ENCODE measurements around the gene MANSC4. TPM values are rescaled to one million over a fixed set of nuclear protein-coding genes. Genes with fewer than 3 reads are reported as not detected.
"Not testable (repeated sequence)": the region's sequence is repeated elsewhere in the genome, so short reads cannot be mapped to it uniquely, and the experiment has no call there.

Gene MANSC4
- total RNA-seq, 1 donor from 2014 or later, result not detected

DNA sequence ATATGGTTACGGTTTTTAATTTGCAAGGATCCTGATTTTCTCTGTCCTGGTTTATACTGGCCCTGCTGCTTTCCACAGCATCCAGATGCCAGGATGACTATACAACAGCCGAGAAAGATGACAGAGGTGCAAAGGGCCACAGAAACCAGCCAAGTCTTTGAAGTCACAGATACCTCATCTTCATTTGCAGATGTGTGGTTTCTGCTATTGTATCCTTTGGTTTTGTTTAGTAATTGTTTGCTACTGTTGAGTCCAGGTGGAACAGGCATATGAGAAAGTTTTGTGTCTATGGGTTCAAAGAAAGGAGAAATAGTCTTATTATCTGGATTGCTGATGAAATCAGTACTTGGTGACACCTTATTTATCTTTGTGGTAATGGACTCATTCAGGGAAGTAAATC, 17.3 kb downstream of the MANSC4 start:
- intact Hi-C loops (cut with micrococcal nuclease), result loop anchor here (2.0 kb wide), 2 partner anchors 16 to 18 kb away; partner anchors contain the start of genes KLHL42 and MANSC4

DNA sequence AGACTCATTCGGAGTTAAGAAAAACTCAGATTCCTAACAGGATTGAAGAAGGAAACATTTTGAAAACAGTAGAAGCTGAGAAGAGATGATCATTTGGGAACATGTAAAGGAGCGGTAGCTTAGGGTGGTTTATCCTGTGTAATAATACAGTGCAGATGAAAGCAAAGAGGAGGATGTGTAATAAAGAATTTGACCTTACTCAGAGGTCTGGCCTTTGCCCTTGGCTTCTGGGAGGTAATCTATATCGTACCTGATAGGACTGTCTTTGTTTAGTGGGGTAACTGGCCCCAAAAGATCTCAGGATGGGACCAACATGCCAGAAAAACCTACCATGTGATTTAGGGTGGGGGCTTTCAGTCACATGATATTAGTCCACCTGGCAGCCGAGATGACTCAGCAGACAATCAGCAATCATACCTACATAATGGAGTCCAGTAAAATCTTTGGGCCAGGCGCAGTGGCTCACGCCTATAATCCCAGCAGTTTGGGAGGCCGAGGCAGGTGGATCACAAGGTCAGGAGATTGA, 23.3 kb downstream of the MANSC4 start:
- intact Hi-C loops (cut with micrococcal nuclease), result no loop called here

DNA sequence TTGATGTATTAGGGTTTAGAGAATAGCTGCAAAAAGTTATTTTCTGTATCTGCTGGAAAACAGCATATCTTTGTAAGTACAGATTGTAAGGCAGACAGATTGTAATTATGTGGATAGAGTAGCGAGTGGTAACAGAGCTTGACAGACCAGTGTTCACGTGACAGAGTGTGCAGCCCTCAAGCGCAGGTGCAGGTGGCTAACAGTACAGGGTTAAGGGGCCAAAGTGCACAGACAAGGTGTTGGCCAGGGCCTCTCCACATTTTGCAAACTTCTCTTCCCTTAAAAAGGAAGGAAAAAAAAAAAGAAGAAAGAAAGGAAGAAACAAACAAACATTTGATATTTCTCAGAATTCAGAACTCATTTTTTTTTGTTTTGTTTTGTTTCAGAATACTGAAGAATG, 25.2 kb downstream of the MANSC4 start:
- intact Hi-C loops (cut with micrococcal nuclease), result no loop called here

- intact Hi-C loops (cut with micrococcal nuclease), result no loop called here
Observed at GRCh38 chr12:27751386-27752047, 28.5 kb downstream of the MANSC4 start.

GRCh38 chr12:27747111-27747820, 32.8 kb downstream of the MANSC4 start:
- intact Hi-C loops (cut with micrococcal nuclease), result loop anchor here (2.0 kb wide), 1 partner anchor 16 kb away; no protein-coding TSS in a partner anchor

GRCh38 chr12:27745734-27746133, 34.3 kb downstream of the MANSC4 start:
- intact Hi-C loops (cut with micrococcal nuclease), result loop anchor here (2.0 kb wide), 1 partner anchor 17 kb away; no protein-coding TSS in a partner anchor

- intact Hi-C loops (cut with micrococcal nuclease), result no loop called here
Observed at GRCh38 chr12:27743601-27744000, 36.4 kb downstream of the MANSC4 start.

DNA sequence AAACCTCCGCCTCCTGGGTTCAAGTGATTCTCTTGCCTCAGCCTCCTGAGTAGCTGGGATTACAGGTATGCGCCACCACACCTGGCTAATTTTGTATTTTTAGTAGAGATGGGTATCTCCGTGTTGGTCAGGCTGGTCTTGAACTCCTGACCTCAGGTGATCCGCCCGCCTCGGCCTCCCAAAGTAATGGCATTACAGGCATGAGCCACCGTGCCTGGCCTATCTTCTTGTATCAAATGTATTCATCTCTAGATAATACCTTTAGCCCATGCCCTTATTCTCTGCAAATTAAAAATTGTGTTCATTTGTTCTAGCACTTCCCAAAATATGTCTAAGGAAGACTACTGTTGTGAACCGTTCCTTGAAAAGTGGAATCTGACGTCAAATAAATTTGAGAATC, 45.7 kb downstream of the MANSC4 start:
- intact Hi-C loops (cut with micrococcal nuclease), result not testable (repeated sequence)

DNA sequence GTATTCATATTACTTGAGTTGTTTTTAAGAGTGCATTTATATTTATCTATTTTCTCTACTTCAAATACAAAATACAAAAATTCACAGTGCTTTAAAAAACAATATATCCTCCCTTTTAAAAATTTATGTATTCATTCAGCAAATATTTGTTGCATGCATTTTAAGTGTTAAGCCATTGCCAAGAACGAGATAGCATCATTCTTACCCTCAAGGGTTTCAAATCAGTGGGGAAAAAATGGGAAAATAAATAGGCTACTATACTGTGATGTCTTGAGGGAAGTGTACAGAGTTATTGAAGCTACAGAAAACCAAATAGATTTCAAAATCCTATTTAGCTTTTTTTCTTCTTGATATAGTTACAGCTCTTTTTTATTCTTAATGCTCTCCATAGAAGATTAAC, 46.2 kb downstream of the MANSC4 start:
- intact Hi-C loops (cut with micrococcal nuclease), result loop anchor here (1.0 to 2.0 kb wide), 4 partner anchors 47 to 1265 kb away; partner anchors contain the start of genes KLHL42 and MANSC4

DNA sequence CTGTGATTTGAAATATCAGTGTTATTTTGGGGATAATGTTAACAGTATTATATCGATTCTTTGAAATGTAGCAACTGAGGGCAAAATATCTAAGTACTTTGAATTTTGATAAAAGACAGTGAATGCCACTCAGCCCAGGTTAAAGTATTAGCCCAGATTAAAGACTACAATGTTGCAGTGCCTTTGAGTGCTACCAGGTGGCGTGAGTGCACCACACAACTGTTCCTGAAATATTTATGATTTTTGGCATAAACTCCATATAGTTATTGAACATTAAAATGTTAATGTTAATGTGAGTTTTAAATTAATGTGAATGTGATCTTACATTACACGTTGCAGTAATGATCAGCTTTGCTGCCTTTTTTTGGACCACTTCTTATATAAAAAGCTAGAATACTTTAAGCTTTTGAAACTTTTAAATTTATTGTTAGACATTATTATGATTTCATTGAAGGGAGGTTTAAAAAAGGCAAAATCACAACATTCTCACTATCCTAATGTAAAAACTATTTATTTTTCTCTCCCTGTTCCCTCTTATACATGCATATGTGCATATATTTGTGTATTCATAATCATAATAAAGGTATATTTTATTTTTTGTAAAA, 46.9 kb downstream of the MANSC4 start:
- intact Hi-C loops (cut with micrococcal nuclease), result loop anchor here (1.0 to 2.0 kb wide), 4 partner anchors 48 to 1265 kb away; partner anchors contain the start of genes KLHL42 and MANSC4

- intact Hi-C loops (cut with micrococcal nuclease), result loop anchor here (2.0 kb wide), 1 partner anchor 49 kb away; the partner anchor contains the start of genes KLHL42 and MANSC4
Observed at GRCh38 chr12:27732281-27732680, 47.8 kb downstream of the MANSC4 start.

DNA sequence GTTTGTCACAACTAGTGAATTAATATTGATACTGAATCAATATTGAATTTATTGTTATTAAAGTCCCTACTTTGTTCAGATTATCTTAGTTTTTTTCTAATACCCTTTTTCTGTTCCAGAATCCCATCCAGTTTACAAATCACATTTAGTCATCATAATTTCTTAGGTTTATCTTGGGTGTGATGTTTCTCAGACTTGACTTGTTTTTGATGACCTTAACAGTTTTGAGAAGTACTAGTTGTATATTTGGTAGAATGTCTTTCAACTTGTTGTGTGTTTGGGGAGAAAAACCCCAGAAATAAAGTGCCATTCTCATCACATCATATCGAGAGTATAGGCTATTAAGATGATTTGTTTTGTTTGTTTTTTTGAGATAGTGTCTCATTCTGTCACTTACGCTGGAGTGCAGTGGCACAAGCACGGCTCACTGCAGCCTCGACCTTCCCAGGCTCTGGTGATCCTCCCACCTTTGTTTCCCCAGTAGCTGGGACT, 49.9 kb downstream of the MANSC4 start:
- intact Hi-C loops (cut with micrococcal nuclease), result no loop called here

GRCh38 chr12:27723212-27723611, 56.8 kb downstream of the MANSC4 start:
- intact Hi-C loops (cut with micrococcal nuclease), result no loop called here

Other genes with a start within 250 kb of the MANSC4 start
- 1.4 and 1.8 TPM in 2 replicates for gene REP15, start 83.8 kb downstream of the MANSC4 start, total RNA-seq
- gene MRPS35, start 69.4 kb downstream of the MANSC4 start, total RNA-seq, result 38.2 and 39.0 TPM in 2 replicates
- gene KLHL42, start within 50 bp of the MANSC4 start, total RNA-seq, result 17.5 and 20.5 TPM in 2 replicates
- gene PTHLH, start 192.5 kb upstream of the MANSC4 start, total RNA-seq, result not detected in 2 replicates